GOT3 (cell line): ENCODE measurements around the gene SLC27A5.
"Not testable (repeated sequence)": the region's sequence is repeated elsewhere in the genome, so short reads cannot be mapped to it uniquely, and the experiment has no call there.

Experiments
- DNase-seq: peaks from one replicate; lab custom pipeline; 2025; ENCODE audit warnings: mixed read lengths; lab: John Stamatoyannopoulos, UW

The SLC27A5 gene

GRCh38 chr19:58522709-58523108, 10.9 kb upstream of the SLC27A5 start:
- DNase-seq, result no peak

GRCh38 chr19:58521651-58522050, 9.9 kb upstream of the SLC27A5 start:
- no peak for DNase-seq

- no peak for DNase-seq
Observed at GRCh38 chr19:58520257-58520599, 8.4 kb upstream of the SLC27A5 start.

GRCh38 chr19:58519355-58520256, 7.8 kb upstream of the SLC27A5 start, which contains the start of gene ZBTB45:
Gene ZBTB45, minus strand, starts transcription at chr19:58519810. Its CDS starts 2,137 bp downstream, at chr19:58517673.
- DNase-seq, result peak; percentile 87

- DNase-seq, result peak; percentile 17
Observed at GRCh38 chr19:58519087-58519354, 7.2 kb upstream of the SLC27A5 start.

- no peak for DNase-seq
Observed at GRCh38 chr19:58518256-58519086, 6.7 kb upstream of the SLC27A5 start.

- no peak for DNase-seq
Observed at GRCh38 chr19:58516964-58517833, 5.4 kb upstream of the SLC27A5 start.

- DNase-seq, result no peak
Observed at GRCh38 chr19:58516246-58516836, 4.5 kb upstream of the SLC27A5 start.

GRCh38 chr19:58515259-58515658, 3.5 kb upstream of the SLC27A5 start:
- DNase-seq, result no peak

- no peak for DNase-seq
Observed at GRCh38 chr19:58514564-58515022, 2.8 kb upstream of the SLC27A5 start.

GRCh38 chr19:58513694-58514563, 2.1 kb upstream of the SLC27A5 start:
- peak; percentile 9 for DNase-seq

GRCh38 chr19:58513213-58513693, 1.5 kb upstream of the SLC27A5 start:
- DNase-seq, result no peak

GRCh38 chr19:58510084-58510862, 1.5 kb downstream of the SLC27A5 start:
- DNase-seq, result no peak

GRCh38 chr19:58509731-58510083, 2.1 kb downstream of the SLC27A5 start:
- DNase-seq, result no peak

GRCh38 chr19:58507602-58508223, 4.1 kb downstream of the SLC27A5 start:
- not testable (repeated sequence) for DNase-seq

GRCh38 chr19:58500242-58500641, 11.6 kb downstream of the SLC27A5 start:
- no peak for DNase-seq

- DNase-seq, result peak; percentile 89
Observed at GRCh38 chr19:58499021-58499927, 12.5 kb downstream of the SLC27A5 start.

- no peak for DNase-seq
Observed at GRCh38 chr19:58498316-58499020, 13.3 kb downstream of the SLC27A5 start.
